Astrocyte (in vitro differentiated cells and primary cell): ENCODE results near the gene FKRP. TPM values are rescaled to one million over a fixed set of nuclear protein-coding genes. Genes with fewer than 3 reads are reported as not detected.

Experiments used
- DNase-seq: peaks from one replicate; pipeline ENCODE4 v3.0.0-alpha.2; 2010; ENCODE audit warnings: low read depth
- FAIRE-seq: peaks from 2 replicates; lab custom pipeline; 2011; peaks lifted over from hg19 to GRCh38; lab: Jason Lieb, UNC
- H2AFZ ChIP-seq: 2 replicates; pipeline ENCODE4 v1.6.0; 2012; ENCODE audit warnings: low read depth, low read length, inconsistent platforms
- H3K27ac ChIP-seq: 2 replicates; pipeline ENCODE4 v1.5.1; 2011; ENCODE audit warnings: low read depth, low read length, inconsistent platforms
- H3K27me3 ChIP-seq: 2 replicates; pipeline ENCODE4 v1.6.0; 2011; ENCODE audit warnings: low read length, inconsistent platforms; ENCODE audit not compliant: insufficient read depth
- H3K36me3 ChIP-seq: 2 replicates; pipeline ENCODE4 v1.5.1; 2011; ENCODE audit warnings: low read length, inconsistent platforms; ENCODE audit not compliant: insufficient read depth
- H3K4me1 ChIP-seq: 2 replicates; pipeline ENCODE4 v1.5.1; 2011; ENCODE audit warnings: low read length, inconsistent platforms; ENCODE audit not compliant: insufficient read depth
- H3K4me2 ChIP-seq: 2 replicates; pipeline ENCODE4 v1.6.0; 2012; ENCODE audit warnings: low read length, inconsistent platforms
- H3K4me3 ChIP-seq: 2 replicates; pipeline ENCODE4 v1.5.1; 2011; ENCODE audit warnings: low read depth, mild to moderate bottlenecking, low read length, inconsistent platforms; ENCODE audit not compliant: insufficient read depth
- H3K79me2 ChIP-seq: 2 replicates; pipeline ENCODE4 v1.6.0; 2012; ENCODE audit warnings: mild to moderate bottlenecking, low read length, inconsistent platforms; ENCODE audit not compliant: insufficient read depth
- H3K9ac ChIP-seq: 2 replicates; pipeline ENCODE4 v1.6.0; 2012; ENCODE audit warnings: mild to moderate bottlenecking, low read length, inconsistent platforms
- H3K9me3 ChIP-seq: 2 replicates; pipeline ENCODE4 v1.5.1; 2012; ENCODE audit warnings: low read depth, mild to moderate bottlenecking, low read length, inconsistent platforms; ENCODE audit not compliant: insufficient read depth
- H4K20me1 ChIP-seq: 2 replicates; pipeline ENCODE4 v1.6.0; 2012; ENCODE audit warnings: low read length, inconsistent platforms; ENCODE audit not compliant: insufficient read depth
- H3K27ac Mint-ChIP-seq: one replicate; pipeline ENCODE4 v1.8.0; 2021; ENCODE audit warnings: mild to moderate bottlenecking, mixed read lengths; ENCODE audit not compliant: unreplicated experiment
- H3K27me3 Mint-ChIP-seq: one replicate; pipeline ENCODE4 v1.8.0; 2021; ENCODE audit warnings: low read depth, mixed read lengths; ENCODE audit not compliant: unreplicated experiment
- H3K36me3 Mint-ChIP-seq: one replicate; pipeline ENCODE4 v1.8.0; 2021; ENCODE audit warnings: low read depth, mixed read lengths; ENCODE audit not compliant: unreplicated experiment
- H3K4me1 Mint-ChIP-seq: one replicate; pipeline ENCODE4 v1.8.0; 2021; ENCODE audit warnings: low read depth, mixed read lengths; ENCODE audit not compliant: unreplicated experiment
- H3K4me3 Mint-ChIP-seq: one replicate; pipeline ENCODE4 v1.8.0; 2021; ENCODE audit warnings: mild to moderate bottlenecking, moderate library complexity, mixed read lengths; ENCODE audit not compliant: unreplicated experiment
- H3K9me3 Mint-ChIP-seq: one replicate; pipeline ENCODE4 v1.8.0; 2021; ENCODE audit warnings: mild to moderate bottlenecking, mixed read lengths; ENCODE audit not compliant: unreplicated experiment
- CTCF ChIP-seq: IDR thresholded peaks from 2 replicates; pipeline ENCODE4 v1.5.1; 2011; ENCODE audit warnings: low read depth, mild to moderate bottlenecking, inconsistent platforms, low read length, moderate library complexity; ENCODE audit not compliant: insufficient read depth
- EZH2 ChIP-seq: IDR thresholded peaks from 2 replicates; pipeline ENCODE4 v1.6.1; 2012; ENCODE audit warnings: mild to moderate bottlenecking, low read length, inconsistent platforms; ENCODE audit not compliant: insufficient read depth
- total RNA-seq: library from RNA; stranded (reverse); gene quantifications from 2 replicates; pipeline ENCODE4 v1.2.1, GENCODE V29; 2021

Gene FKRP
- total RNA-seq, 1 donor from 2014 or later, result 25.1 TPM

DNA sequence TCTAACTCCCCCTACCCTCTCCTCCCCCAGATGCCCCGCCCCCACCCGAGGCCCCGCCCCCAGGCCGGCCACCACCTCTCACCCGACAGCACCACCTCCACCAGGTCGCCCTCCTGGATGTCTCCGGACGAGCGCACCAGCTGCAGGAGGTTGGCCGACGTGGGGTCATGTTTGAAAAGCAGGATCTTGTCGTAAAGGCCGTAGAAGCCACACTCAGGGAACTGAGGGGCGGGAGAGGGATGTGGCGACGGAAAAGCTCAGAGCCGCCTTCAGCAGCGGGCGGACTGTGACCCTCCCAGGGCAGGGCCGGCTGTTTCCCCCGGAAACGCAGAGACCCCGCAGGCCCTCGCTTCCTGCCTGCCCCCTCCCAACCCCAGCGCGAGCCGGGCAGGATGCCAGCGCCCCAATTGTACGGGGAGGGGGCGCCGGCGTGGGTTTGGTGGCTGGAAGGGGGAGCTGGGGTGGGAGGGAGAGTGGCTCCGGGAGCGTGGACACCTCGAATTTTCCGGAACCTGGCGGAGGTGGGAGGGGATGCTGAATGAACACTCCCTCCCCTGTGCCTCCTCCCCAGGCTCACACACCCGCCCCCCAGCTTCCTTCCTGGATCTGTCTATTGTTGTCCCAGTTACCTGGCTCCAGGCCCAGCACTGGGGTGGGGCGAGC is 31.9 kb upstream of the FKRP start:
- Mint-ChIP-seq H3K4me3 (peak overlapping the region; percentile 91), H3K36me3 (peaks cover 2% of the 10 kb centered on the region), H3K4me1 (peaks cover 7% of the 10 kb centered on the region), H3K27ac (peak overlapping the region; percentile 72), H3K27me3 (no peaks in the 10 kb centered on the region), H3K9me3 (no peaks in the 10 kb centered on the region)
- no peak for TF ChIP-seq CTCF
- Histone ChIP-seq H3K79me2 (peaks cover 31% of the 10 kb centered on the region), H3K27me3 (no peaks in the 10 kb centered on the region), H2AFZ (peak overlapping the region; percentile 66), H3K27ac (peak overlapping the region; percentile 26), H3K9ac (peak overlapping the region; percentile 91), H3K4me2 (peak overlapping the region; percentile 100), H3K4me3 (peak overlapping the region; percentile 66), H3K36me3 (peaks cover 4% of the 10 kb centered on the region), H4K20me1 (peaks cover 14% of the 10 kb centered on the region), H3K9me3 (no peaks in the 10 kb centered on the region), H3K4me1 (peaks cover 23% of the 10 kb centered on the region)
- DNase-seq (peak; percentile 66), FAIRE-seq (no peak)

DNA sequence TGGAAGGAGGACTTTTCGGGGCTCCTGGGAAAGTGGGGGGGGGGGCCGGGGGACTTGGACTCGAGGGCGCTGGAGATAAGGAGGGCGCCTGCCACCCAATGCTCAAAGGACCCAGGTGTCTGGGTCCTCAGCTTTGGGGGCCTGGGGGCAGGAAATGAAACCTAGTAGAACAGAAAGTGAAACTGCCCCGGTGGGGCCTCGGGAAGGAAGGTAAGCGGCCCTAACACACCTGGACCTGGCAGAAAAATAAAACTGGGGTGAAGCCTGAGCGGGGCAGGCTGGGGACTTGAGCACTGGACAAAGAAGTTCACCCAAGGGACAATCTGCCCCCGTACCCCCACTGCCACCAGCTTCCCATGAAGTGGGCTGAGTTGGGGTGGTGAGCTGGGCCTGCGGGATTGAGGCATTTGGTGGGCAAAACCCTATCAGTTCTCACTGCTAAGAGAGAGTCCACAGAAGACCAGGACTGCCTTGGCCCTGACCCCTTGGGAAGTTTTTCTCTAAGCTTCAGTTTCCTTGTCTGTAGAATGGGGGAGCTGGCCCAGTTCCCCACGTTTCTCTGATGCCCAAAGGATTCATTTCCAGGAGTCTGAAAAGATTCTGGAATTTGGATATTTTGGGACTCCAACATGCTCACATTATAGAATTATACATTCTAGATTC is 31.3 kb upstream of the FKRP start:
- no peak for TF ChIP-seq EZH2
- TF ChIP-seq CTCF, result no peak
- peaks cover 4% of the 10 kb centered on the region for H3K36me3 ChIP-seq
- Mint-ChIP-seq H3K36me3 (peaks cover 4% of the 10 kb centered on the region), H3K27me3 (no peaks in the 10 kb centered on the region), H3K27ac (no peak overlapping the region), H3K4me3 (peak overlapping the region; percentile 91), H3K4me1 (peaks cover 7% of the 10 kb centered on the region), H3K9me3 (no peaks in the 10 kb centered on the region)
- H3K9ac ChIP-seq, result peak overlapping the region; percentile 91
- H3K4me3 ChIP-seq, result peak overlapping the region; percentile 66
- peaks cover 31% of the 10 kb centered on the region for H3K79me2 ChIP-seq
- peaks cover 14% of the 10 kb centered on the region for H4K20me1 ChIP-seq
- FAIRE-seq, result no peak
- H3K4me2 ChIP-seq, result peak overlapping the region; percentile 100
- DNase-seq, result no peak
- peak overlapping the region; percentile 78 for H3K27ac ChIP-seq
- H3K9me3 ChIP-seq, result no peaks in the 10 kb centered on the region
- H3K4me1 ChIP-seq, result peaks cover 23% of the 10 kb centered on the region
- peak overlapping the region; percentile 50 for H2AFZ ChIP-seq
- H3K27me3 ChIP-seq, result no peaks in the 10 kb centered on the region

DNA sequence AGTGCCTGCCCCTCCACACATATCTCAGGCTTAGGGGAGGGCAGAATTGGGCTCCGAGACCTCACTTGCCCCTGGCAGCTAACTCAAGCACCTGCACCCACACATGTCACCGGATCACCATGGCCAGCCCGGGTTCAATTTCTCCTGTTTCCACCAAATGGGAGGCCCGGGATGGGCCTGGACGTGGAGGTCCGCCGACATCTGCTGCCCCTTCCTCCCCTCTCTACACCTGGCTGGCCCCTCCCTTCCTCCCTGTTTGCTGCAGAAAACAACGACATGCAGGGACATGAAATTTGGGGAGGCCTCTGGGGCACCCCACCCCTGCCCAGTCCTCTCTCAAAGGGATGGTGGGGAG is 30.3 kb upstream of the FKRP start:
- Histone ChIP-seq H3K27me3 (no peaks in the 10 kb centered on the region), H2AFZ (no peak overlapping the region), H3K4me2 (peak overlapping the region; percentile 100), H4K20me1 (peaks cover 14% of the 10 kb centered on the region), H3K4me1 (peaks cover 23% of the 10 kb centered on the region), H3K9me3 (no peaks in the 10 kb centered on the region), H3K27ac (peak overlapping the region; percentile 72), H3K36me3 (peaks cover 2% of the 10 kb centered on the region), H3K79me2 (peaks cover 31% of the 10 kb centered on the region), H3K4me3 (peak overlapping the region; percentile 77), H3K9ac (peak overlapping the region; percentile 91)
- Mint-ChIP-seq H3K4me3 (peak overlapping the region; percentile 91), H3K4me1 (peaks cover 7% of the 10 kb centered on the region), H3K27ac (peak overlapping the region; percentile 53), H3K36me3 (peaks cover 4% of the 10 kb centered on the region), H3K9me3 (no peaks in the 10 kb centered on the region), H3K27me3 (no peaks in the 10 kb centered on the region)
- DNase-seq (no peak), FAIRE-seq (no peak)
- TF ChIP-seq CTCF, result no peak
